ENCODE data around the gene RAB44.

- no peak for TF ChIP-seq JUNB (CRISPR knock-in tag; IDR thresholded peaks at IDR 0.05; ENCODE audit: borderline replicate concordance)
- no peak for TF ChIP-seq ZBTB37 (CRISPR knock-in tag; IDR thresholded peaks at IDR 0.05)
- TF ChIP-seq NCOA2 (CRISPR knock-in tag; IDR thresholded peaks at IDR 0.05): no peak
- no peak for TF ChIP-seq GMEB1 (CRISPR knock-in tag; IDR thresholded peaks at IDR 0.05; ENCODE audit: borderline replicate concordance)
These were observed 8.9 kb upstream of the RAB44 start for GRCh38 chr6:36688739-36689075.
